ENCODE results near the gene MYH8. TPM values are rescaled to one million over a fixed set of nuclear protein-coding genes. Genes with fewer than 3 reads are reported as not detected.

The MYH8 gene
- total RNA-seq = not detected in 2 replicates

GRCh38 chr17:10421900-10422542, at the start of gene MYH8:
Gene MYH8, minus strand, starts transcription at chr17:10421950. Its CDS starts 1,723 bp downstream, at chr17:10420227.

GRCh38 chr17:10469459-10469858, 47.7 kb upstream of the MYH8 start, which contains the start of gene MYH4:
Gene MYH4, minus strand, starts transcription at chr17:10469559. Its CDS starts 2,814 bp downstream, at chr17:10466745.

GRCh38 chr17:10372906-10373305, 48.8 kb downstream of the MYH8 start, which contains the start of gene MYH13:
Gene MYH13, minus strand, starts transcription at chr17:10373006. Its CDS starts 8,476 bp downstream, at chr17:10364530.

Other genes starting within 250 kb of the MYH8 start
- gene GAS7, start 223.3 kb downstream of the MYH8 start, total RNA-seq = 32.1 and 48.0 TPM in 2 replicates
- not detected in 2 replicates for gene MYH13, start 48.9 kb downstream of the MYH8 start, total RNA-seq
- gene MYH4, start 47.6 kb upstream of the MYH8 start, total RNA-seq = not detected in 2 replicates
- gene MYH1, start 96.6 kb upstream of the MYH8 start, total RNA-seq = not detected in 2 replicates
- not detected in 2 replicates for gene MYH2, start 127.7 kb upstream of the MYH8 start, total RNA-seq
- gene MYH3, start 235.4 kb upstream of the MYH8 start, total RNA-seq = 0.12 and 4.9 TPM in 2 replicates

All from hair follicle dermal papilla cell (primary cell).